A172 (cell line): ENCODE results near the gene PTPRG. TPM values are rescaled to one million over a fixed set of nuclear protein-coding genes. Genes with fewer than 3 reads are reported as not detected.
"Not testable (repeated sequence)": the region's sequence is repeated elsewhere in the genome, so short reads cannot be mapped to it uniquely, and the experiment has no call there.

ENCODE experiments used
- DNase-seq: peaks from one replicate; pipeline ENCODE4 v3.0.0-alpha.2; 2015; ENCODE audit warnings: low spot score
- total RNA-seq: library from RNA; depleted of rRNA; stranded (reverse); fragments of >200 nt; shearing (Covaris generic); gene quantifications from 2 replicates; pipeline ENCODE4 v1.2.3, GENCODE V29; 2014

PTPRG gene
- total RNA-seq, 1 experiment from 2014 or later, result 7.3 TPM

DNA sequence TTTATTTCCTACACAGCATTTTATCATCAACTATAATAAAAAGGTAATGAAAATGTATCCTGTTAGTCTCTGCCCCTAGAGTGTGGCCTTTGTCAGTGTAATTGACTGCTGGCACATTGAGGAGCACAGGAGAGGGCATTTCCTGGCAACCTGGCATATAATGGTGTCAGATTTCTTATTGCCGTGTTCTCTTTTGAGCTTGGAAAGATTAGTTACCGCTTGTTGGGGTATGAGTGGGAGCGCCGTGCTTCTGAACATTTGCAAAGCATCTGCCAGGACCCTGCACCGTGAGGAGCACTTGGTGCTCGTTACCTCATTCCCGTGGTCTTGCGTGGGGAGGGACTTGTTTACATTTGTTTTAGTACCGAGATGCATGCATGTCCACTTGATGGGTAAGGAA, 124.4 kb downstream of the PTPRG start:
- no peak for DNase-seq

DNA sequence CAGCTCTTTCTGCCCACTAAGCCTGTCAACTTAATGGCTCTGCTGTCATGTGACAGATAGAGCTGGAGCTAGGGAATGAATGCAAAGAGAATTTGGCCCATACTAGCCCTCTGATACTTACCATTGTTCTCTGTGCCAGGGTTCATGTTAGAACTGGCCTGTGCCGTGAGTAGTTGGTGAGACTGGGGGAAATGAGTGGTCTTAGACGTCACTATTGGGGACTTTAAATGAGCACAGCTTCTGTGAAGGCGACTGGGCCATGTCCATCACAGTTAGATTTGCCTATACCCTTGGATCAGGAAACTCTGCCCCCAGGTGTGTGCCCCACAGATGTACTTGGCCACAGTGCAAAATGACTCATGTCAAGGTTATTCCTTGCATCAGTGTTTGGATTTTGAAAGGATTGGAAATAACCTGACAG, 124.9 kb downstream of the PTPRG start:
- DNase-seq, result no peak

DNA sequence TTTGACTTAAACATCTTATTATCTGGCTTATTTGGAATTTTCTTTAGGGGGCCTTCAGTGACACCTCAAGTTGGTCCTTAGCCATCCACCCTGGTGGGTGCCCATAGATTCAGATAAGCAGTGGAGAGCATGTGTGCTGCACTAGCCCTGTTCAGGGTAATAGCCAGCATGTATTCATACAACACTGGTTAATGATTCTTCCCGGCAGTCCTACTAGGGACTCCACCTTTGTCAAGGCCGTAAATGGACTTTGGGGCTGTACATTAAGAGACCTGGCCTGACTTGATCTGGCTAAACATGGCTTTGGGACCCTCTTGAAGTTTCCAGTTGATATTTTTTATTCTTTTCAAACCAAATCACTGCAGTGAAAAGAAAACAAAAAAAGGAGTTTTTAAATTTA, 125.8 kb downstream of the PTPRG start:
- DNase-seq, result no peak

- DNase-seq, result no peak
These were observed 126.4 kb downstream of the PTPRG start for GRCh38 chr3:61687663-61688306.

GRCh38 chr3:61688307-61688984, 127.1 kb downstream of the PTPRG start:
- no peak for DNase-seq

DNA sequence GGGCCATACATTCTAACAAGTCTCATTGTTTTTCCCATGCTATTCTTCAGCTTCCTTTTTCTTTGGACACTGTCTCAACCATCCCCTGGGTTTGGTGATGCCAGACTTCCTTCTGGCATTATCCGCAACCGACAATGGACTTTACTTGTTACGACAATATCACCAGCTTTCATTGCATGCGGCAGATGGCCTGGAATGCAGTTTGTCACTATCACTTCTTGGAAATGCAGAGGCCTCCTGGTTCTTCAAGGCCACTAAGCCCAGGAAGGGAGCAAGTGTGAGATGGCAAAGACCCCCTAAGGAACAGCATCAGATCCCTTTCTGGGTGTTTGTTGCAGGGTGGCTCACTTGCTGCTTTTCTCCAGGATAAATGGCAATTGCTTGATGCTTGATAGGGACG, 128.6 kb downstream of the PTPRG start:
- DNase-seq, result no peak

GRCh38 chr3:61691466-61691865, 130.1 kb downstream of the PTPRG start:
- DNase-seq, result no peak

DNA sequence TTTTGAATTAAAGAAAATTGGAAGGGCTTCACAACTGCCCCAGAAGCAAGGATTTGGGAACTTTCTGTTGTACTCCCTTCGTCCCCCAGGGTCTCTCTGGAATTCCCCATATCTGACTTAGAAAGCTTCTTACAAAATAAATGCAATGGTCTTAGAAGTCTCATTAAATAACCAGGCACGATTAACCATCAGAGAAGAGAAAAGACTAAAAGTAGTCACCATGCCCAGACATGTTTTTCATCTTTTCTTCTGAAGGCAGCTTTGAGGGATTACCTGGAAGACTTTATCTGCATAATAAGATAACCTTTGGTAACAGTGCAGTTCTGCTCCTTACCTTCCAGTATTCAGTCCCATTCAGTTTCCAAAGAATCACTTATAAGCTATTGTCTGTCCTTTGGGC, 135.9 kb downstream of the PTPRG start:
- no peak for DNase-seq

- DNase-seq, result not testable (repeated sequence)
These were observed 137.1 kb downstream of the PTPRG start for GRCh38 chr3:61698278-61699072.

DNA sequence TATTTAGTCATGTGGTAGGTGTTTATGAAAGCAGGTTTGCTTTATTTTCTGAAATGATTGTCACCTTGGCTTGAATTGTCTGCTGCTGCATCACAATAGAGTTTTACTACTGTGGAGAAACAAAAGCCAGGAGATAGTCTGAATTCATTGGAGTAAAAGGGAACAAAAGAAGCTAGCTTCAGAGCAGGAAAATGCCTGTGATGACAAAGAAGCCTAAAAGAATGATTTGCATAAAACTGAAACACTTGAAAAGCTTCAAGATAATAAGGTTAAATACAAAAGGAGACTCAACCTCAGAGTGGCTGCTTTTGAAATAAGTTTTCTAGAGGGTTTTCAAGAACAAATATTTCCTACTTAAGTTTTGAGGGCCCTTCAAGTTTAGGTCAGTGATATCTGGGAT, 138.3 kb downstream of the PTPRG start:
- no peak for DNase-seq

GRCh38 chr3:61701011-61701410, 139.6 kb downstream of the PTPRG start:
- DNase-seq, result no peak

GRCh38 chr3:61702453-61702852, 141.1 kb downstream of the PTPRG start:
- no peak for DNase-seq

GRCh38 chr3:61704807-61705206, 143.4 kb downstream of the PTPRG start:
- DNase-seq, result no peak

- DNase-seq, result no peak
These were observed 146.1 kb downstream of the PTPRG start for GRCh38 chr3:61707492-61707891.

DNA sequence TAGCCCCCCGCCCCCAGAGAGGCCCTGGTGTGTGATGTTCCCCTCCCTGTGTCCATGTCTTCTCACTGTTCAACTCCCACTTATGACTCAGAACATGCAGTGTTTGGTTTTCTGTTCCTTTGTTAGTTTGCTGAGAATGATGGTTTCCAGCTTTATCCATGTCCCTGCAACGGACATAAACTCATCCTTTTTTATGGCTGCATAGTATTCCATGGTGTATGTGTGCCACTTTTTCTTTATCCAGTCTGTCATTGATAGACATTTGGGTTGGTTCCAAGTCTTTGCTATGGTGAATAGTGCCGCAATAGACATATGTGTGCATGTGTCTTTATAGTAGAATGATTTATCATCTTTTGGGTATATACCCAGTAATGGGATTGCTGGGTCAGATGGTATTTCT, 149.5 kb downstream of the PTPRG start:
- DNase-seq, result not testable (repeated sequence)

DNA sequence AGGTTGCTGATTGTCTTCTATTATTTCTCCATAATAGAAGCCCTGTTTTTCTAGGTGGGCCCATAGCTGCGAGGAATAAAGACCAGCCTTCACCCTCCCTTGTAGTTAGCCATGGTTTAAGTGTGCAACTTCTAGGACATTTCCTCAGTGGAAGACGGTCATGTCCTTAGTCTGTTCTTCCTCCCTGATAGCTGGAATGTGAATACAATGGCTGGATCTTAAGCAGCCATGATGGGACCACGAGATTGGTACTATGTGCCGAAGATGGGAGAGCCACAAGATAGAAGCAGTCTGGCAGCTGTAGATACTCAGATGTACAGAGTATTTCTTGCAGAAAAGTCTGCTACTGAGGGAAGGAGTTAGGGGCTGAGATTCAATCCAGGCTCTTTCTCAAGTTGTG, 152.9 kb downstream of the PTPRG start:
- no peak for DNase-seq

GRCh38 chr3:61715886-61716527, 154.6 kb downstream of the PTPRG start:
- DNase-seq, result no peak

GRCh38 chr3:61716693-61717092, 155.3 kb downstream of the PTPRG start:
- DNase-seq, result not testable (repeated sequence)

GRCh38 chr3:61718565-61718964, 157.2 kb downstream of the PTPRG start:
- DNase-seq, result no peak

DNA sequence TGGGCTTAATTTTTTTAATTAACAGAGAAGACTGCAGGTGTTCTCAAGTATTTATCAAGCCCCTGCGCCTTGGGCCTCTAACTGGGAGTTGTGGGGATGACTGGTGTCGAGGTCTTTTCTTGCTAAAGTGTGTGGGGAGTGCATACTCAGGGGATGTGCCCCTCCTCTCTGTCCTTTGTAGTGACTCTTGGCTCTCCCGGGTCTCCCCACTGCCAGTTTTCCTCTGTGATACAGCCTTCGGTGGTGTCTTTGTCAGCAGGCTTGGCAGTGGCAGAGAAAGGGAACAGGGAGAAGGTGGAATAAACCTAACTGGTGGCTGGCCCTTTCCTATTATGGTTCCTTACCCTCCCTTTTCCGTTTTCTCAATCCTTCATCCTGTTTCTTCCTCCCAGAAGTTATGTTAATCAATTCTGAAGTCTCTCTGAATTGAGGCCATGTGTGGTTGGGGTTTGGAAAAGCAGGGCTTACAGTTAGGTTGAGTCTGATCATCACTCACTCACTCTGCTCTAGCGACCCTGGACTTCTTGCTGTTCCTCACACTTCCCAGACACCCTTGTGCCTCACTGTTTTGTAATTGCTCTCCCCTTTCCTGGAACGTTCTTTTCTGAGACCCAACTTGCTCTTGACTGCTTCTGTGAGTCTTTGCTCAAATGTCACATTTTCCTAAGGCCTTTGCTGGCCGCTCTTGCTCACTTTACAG, 158.1 kb downstream of the PTPRG start:
- DNase-seq, result no peak

GRCh38 chr3:61723038-61723437, 161.7 kb downstream of the PTPRG start:
- DNase-seq, result no peak

- DNase-seq, result no peak
These were observed 162.8 kb downstream of the PTPRG start for GRCh38 chr3:61724183-61724582.
